DLD1 (cell line): ENCODE measurements around the gene SKIDA1.
"Not testable (repeated sequence)": the region's sequence is repeated elsewhere in the genome, so short reads cannot be mapped to it uniquely, and the experiment has no call there.

ENCODE experiments used
- in situ Hi-C: cut with HindIII; loops from 2 replicates; pipeline ENCODE4 v1.10.0; 2017; ENCODE audit warnings: low sequenced_read_pairs

Gene SKIDA1

GRCh38 chr10:21525367-21526187 is at the start of gene SKIDA1:
Gene SKIDA1, minus strand, starts transcription at chr10:21525682. Its CDS starts 7,860 bp downstream, at chr10:21517822.
- in situ Hi-C loops, result no loop called here

- in situ Hi-C loops, result not testable (repeated sequence)
Measured at GRCh38 chr10:21574514-21574913, 49.0 kb upstream of the SKIDA1 start.

DNA sequence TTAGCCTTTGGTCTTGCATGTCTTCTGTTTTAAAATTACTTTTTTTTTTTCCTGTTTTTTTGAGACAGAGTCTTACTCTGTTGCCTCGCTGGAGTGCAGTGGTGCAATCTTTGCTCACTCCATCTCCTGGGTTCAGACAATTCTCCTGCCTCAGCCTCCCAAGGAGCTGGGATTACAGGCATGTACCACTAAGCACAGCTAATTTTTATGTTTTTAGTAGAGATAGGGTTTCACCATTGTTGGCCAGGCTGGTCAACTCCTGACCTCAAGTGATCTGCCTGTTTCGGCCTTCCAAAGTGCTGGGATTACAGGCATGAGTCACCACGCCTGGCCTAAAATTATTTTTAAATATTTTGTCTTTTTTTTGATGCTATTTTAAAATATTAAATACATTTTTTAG is 47.1 kb upstream of the SKIDA1 start:
- in situ Hi-C loops, result no loop called here

DNA sequence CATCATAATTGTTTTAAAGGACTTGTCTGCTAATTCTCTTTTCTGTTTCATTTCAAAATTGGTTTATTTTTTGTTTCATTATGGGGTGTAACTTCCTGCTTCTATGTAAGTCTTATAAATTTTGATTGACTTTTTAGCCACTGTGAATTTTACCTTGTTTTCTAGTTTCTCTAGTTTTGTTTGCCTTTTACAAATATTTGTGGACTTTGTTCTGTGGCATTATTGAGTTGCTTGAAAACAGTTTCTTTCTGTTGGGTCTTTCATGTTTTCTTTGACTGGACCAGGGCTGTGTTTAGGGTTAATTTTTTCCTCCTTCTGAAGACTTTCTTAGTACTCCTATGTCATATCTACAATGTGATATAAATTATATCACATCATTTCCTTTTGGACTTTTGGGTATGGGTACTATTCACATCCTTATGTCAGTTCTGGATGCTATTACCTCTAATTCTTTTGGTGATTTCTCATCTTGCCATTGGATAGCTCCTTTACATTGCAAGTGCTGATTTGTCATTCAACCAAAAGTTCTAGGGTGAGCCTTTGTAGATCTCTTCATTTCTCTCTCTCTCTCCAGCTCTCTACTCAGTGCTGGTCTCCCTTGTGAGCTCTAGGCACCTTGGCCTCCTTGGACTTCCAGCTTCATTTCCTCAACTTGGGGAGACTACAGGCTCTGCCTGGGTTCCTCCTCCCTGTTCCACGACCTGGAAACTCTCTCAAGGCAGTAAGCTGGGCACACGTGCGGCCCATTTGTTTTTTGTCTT is 45.5 kb upstream of the SKIDA1 start:
- in situ Hi-C loops, result no loop called here

DNA sequence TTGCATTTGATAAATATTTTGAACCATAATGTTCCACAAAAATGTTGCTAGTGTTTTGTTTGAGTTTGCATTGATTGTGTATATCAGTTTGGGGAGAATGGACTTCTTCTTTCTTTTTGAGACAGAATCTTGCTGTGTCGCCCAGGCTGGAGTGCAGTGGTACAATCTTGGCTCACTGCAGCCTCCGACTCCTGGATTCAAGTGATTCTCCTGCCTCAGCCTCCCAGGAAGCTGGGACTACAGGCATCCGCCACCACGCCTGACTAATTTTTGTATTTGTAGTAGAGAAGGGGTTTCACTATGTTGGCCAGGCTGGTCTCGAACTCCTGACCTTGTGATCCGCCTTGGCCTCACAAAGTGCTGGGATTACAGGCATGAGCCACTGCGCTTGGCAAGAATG is 33.5 kb upstream of the SKIDA1 start:
- in situ Hi-C loops, result not testable (repeated sequence)

GRCh38 chr10:21556527-21556926 is 31.0 kb upstream of the SKIDA1 start:
- in situ Hi-C loops, result no loop called here

DNA sequence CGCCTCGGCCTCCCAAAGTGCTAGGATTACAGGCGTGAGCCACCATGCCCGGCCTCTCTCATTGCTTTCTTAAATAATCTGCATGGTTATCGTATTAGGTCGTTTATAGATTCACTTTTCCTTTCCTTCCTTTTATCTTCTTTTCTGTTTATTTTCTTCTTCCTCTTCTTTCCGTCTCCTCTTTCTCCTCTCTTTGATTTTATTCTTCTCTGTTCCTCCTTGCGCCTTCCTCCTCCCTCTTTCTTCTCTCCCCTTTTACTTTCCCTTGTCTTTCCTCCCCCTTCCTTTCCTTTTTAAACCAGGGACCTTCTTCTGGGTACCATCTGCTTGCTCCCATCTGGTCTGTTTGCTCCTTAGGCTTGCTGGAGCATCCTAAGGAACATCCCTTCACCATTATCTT is 27.2 kb upstream of the SKIDA1 start:
- in situ Hi-C loops, result no loop called here

- in situ Hi-C loops, result no loop called here
Measured at GRCh38 chr10:21547246-21547645, 21.8 kb upstream of the SKIDA1 start.

GRCh38 chr10:21540701-21541100 is 15.2 kb upstream of the SKIDA1 start:
- in situ Hi-C loops, result not testable (repeated sequence)

DNA sequence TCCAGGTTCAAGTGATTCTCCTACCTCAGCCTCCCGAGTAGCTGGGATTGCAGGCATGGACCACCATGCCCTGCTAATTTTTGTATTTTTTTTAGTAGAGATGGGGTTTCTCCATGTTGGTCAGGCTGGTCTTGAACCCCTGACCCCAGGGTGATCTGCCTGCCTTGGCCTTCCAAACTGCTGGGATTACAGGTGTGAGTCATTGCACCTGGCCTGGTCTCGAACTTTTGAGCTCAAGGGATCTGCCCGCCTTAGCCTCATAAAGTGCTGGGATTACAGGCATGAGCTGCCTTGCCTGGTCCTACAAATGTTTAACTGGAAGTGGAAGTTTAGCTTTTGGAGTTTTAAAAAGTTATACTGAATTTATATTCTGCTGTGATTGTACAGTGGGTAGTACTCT is 11.4 kb upstream of the SKIDA1 start:
- in situ Hi-C loops, result no loop called here

GRCh38 chr10:21535976-21536375 is 10.5 kb upstream of the SKIDA1 start:
- in situ Hi-C loops, result not testable (repeated sequence)

DNA sequence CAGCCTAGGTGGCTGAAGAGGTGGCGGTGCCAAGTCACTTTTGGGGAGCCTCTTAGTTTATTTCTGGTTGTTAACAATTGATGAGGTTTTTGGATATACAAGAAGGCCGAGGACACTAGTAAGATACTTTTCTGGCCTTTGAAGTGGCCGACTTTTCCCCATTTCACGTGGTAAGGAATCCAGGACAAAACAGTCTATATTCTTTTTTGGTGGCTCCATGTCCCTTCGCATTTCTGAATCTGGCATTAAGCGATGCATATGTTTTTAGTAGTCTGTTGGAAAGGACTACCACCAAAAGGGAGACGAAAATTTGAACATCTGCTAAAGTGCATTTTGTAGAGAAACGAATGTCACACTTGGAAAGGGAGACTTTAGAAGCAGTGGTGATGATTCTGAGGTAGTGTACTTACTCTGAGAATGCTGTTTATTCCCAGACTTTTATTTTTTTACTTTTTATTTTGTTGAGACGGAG is 10.0 kb upstream of the SKIDA1 start:
- in situ Hi-C loops, result no loop called here

DNA sequence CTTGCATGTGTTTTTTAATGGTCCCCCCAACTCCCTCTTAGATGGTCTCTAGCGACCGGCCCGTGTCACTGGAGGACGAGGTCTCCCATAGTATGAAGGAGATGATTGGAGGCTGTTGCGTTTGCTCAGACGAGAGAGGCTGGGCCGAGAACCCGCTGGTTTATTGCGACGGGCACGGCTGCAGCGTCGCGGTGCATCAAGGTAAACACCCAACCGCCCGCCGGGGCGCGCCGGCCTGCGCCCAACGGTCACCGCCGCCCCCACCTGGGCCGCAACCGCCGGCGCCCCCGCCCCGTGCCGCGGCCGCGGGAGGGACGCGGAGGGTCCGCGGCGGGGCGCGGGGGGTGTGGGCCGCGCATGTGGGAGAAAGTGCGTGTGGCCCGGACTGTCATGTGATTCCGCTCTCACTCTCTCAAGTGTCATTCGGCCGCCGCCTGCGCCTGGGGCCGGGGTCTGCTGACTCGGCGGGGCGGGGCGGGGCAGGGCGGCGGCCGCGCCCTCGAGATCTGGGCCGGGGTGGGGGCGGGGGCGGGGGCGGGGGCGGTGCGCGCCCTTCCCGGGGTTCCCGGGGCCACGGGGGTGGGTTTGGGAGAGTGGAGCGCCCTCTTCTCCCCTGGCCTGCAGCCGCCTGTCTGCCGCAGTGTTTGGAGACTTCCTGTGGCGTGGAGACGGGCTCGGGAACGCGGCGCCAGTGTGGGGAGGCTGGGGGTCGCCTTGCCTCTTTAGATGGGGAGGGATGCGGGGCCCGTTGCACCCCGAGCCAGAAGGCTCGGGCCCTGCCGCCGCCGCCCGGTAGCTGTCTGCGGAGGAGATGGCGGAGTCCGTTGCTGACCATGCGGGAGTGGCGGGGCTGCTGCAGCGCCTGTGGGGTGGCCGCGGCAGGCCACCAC is 9.4 kb upstream of the SKIDA1 start:
- in situ Hi-C loops, result no loop called here

DNA sequence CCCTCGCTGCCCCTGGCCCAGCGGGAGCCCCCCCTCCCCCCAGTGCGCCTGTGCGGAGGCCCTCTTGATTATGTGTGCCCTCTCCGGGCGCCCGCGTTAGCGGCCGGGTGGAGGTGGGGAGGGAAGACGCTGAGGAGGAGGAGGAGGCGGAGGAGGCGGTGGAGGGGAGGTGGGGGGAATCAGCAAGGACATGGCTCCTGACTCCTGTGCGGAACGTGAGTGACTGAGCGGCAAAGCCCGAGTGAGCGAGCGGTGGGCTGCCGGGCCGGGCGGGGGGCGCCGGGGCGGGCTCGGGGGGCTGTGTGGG is 8.8 kb upstream of the SKIDA1 start:
- in situ Hi-C loops, result no loop called here

DNA sequence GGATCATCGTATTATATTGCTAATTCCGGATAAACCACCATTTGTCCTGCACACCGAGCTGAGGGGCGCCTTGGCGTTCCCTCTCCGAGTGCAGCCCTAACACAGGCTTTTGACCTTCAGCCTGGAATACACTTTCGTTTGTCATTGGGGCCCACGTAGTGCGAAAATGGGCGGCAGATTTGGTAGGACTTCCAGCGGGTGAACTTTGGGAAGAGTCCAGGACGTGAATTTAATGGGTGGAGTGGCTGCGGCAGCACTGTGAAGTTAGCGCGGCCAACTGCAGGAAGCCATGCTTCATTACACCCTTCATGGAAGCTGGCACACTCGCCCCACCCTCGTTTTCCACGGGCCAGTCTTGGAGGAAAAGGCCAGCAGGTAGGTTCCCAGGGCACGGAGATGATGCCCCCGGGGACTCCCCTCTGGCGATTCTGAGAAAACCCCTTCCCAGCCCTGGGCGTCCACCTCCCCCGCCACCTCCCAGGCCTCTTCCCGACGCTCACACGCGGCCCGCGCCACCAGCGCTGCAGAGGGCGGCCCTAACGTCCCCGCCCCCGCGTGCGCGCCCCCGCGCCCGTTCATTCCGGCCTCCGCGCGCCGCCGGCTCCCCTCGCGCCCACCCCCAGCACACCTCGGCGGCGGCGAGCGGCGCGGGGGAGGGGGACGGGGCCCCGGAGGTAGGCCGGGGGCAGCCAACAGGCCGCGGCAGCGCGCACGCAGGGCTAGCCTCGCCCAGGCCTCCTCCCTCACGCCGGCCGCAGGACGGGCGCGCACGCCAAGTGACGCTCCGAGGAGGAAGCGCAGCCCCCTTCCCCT is 8.2 kb upstream of the SKIDA1 start, which contains the start of gene MLLT10:
MLLT10 (plus strand) TSS at position 766 of the 813 bp plus-strand sequence. CDS start 413 bp downstream, outside the sequence.
- in situ Hi-C loops, result no loop called here

DNA sequence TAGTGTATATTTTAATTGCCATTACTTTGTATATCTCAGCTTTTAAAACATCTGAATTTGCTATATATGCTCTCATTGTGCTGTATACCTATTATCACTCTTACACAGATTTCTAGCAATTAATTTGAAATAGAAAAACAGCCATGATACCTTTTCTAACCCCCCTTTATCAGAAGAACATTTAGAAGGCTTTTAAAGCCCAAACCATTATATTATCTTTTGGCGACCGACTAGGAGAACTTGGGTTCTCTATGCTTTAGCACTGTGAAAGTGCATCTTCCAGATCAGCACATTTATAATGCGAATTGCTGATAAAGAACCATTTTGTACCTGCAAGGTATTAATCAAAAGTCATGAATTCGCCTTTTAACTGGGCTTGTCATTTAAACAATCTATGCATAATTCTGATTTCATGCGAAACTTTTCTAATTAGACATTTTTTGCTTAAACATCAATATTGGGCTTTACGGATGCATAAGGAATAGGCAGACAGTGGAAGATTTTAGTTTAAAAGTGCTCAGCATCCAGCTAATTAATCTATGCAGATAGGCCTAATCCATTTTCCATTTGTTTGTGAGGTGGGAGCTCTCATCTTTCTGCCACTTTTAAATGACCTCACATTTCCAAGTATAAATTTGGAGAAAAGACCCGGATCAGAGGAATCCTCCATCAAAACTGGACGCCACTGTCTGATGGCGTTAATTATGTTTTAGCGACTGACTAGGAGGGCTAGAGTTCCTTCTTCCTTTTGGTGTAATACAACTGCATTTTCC is 7.4 kb upstream of the SKIDA1 start:
- in situ Hi-C loops, result no loop called here

GRCh38 chr10:21531164-21531563 is 5.7 kb upstream of the SKIDA1 start:
- in situ Hi-C loops, result no loop called here

GRCh38 chr10:21530641-21531040 is 5.2 kb upstream of the SKIDA1 start:
- in situ Hi-C loops, result no loop called here

DNA sequence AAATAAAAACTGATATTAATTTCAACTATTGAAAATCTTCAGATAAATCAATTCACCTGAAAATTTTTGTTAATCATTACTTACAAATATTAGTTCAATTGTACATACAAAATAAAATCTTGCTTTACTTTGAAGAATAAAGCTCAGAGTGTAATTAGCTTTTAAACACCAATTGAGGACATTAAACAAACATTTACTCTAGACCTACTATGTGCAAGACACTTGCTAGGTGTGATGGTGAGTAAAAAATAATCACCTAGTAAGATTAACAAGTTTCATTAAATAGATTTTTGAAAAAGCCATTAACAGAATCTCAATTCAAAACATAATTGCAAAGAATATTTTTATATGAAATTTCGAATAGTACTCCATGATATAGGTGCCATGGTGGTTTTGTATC is 4.7 kb upstream of the SKIDA1 start:
- in situ Hi-C loops, result no loop called here
